ENCODE data around the gene DHRS2.
A peak's percentile ranks its signal among the peaks of the same experiment; 100 is the strongest.
"Not testable (repeated sequence)": the region's sequence is repeated elsewhere in the genome, so short reads cannot be mapped to it uniquely, and the experiment has no call there.

The DHRS2 gene

DNA sequence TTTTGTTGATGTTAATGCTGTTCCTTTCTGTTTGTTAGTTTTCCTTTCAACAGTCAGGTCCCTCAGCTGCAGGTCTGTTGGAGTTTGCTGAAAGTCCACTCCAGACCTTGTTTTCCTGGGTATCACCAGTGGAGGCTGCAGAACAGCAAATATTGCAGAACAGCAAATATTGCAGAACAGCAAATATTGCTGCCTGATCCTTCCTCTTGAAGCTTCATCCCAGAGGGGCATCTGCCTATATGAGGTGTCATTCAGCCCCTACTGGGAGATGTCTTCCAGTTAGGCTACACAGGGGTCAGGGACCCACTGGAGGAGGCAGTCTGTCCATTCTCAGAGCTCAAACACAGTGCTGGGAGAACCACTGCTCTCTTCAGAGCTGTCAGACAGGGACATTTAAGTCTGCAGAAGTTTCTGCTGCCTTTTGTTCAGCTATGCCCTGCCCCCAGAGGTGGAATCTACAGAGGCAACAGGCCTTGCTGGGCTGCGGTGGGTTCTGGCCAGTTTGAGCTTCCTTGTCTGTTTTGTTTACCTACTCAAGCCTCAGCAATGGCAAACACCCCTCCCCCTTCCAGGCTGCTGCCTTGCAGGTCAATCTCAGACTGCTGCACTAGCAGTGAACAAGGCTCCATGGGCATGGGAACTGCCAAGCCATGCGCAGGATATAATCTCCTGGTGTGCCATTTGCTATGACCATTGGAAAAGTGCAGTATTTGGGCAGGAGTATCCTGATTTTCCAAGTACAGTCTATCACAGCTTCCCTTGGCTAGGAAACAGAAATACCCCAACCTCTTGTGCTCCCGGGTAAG is 53.7 kb downstream of the DHRS2 start:
- peaks cover 12% of the 10 kb centered on the region for H3K4me1 ChIP-seq (ENCODE audit: insufficient read depth, low read length)
- not testable (repeated sequence) for H3K9ac ChIP-seq (ENCODE audit: low read length); H3K4me3 ChIP-seq (ENCODE audit: low read depth in 1 of 2, low read length in 2 of 2); H3K9me3 ChIP-seq (ENCODE audit: low read length); H3K27ac ChIP-seq (ENCODE audit: low read depth, low read length); H3K36me3 ChIP-seq (ENCODE audit: insufficient read depth, low read length); H3K27me3 ChIP-seq (ENCODE audit: control insufficient read depth in 1 of 2, insufficient read depth in 2 of 2, low read length in 2 of 2)

DNA sequence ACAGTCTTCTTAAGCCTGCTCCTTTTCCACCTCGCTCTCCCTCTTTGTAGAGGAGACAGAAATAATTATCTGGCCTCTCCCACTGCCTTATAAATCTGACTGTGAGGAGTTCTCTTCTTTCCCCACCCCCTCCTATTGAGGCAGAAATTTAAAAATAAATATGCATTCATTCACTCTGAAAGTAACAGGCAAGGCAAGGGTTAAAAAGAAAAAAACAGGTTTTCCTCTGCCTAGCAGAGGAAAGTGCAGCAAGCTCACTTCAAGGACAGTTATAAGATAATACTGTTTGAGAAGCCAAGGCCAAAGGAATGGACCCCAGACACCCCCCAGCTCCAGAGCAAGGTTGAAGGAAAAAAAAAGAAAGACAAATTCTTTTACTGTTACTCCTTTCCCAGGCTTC is 56.3 kb downstream of the DHRS2 start:
- H3K4me1 ChIP-seq (ENCODE audit: insufficient read depth, low read length), result peaks cover 14% of the 10 kb centered on the region
- no peak overlapping the region for H3K9ac ChIP-seq (ENCODE audit: low read length)
- H3K27ac ChIP-seq (ENCODE audit: low read depth, low read length), result no peak overlapping the region
- no peaks in the 10 kb centered on the region for H3K36me3 ChIP-seq (ENCODE audit: insufficient read depth, low read length)
- H3K27me3 ChIP-seq (ENCODE audit: control insufficient read depth in 1 of 2, insufficient read depth in 2 of 2, low read length in 2 of 2), result no peaks in the 10 kb centered on the region
- no peaks in the 10 kb centered on the region for H3K9me3 ChIP-seq (ENCODE audit: low read length)
- no peak overlapping the region for H3K4me3 ChIP-seq (ENCODE audit: low read depth in 1 of 2, low read length in 2 of 2)

DNA sequence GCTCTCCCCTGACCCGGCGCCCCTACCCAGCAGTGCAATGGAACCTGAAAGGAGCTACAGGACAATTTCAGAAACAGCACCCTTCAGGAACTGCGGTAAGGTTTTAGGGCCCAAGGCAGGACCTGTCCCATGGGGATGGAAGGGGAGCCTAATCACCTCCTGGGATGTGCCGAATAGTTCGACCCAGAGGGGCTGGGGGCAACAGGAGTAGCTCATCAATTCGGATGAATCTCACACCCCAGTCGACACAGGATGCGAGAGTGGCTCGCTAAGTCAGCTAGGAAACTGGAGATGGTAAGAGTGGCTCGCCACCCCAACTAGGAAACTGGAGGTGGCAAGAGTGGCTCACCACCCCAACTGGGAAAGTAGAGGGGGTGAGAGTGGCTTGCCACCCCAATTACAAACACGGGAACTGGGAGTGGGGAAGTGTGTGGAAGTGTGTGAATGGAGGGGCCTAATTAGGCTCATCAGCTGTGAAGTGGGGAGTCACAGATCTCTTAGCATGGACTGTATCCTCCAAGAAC is 57.1 kb downstream of the DHRS2 start:
- Histone ChIP-seq H3K4me1 (ENCODE audit: insufficient read depth, low read length) (peaks cover 14% of the 10 kb centered on the region), H3K27ac (ENCODE audit: low read depth, low read length) (no peak overlapping the region), H3K27me3 (ENCODE audit: control insufficient read depth in 1 of 2, insufficient read depth in 2 of 2, low read length in 2 of 2) (no peaks in the 10 kb centered on the region), H3K9me3 (ENCODE audit: low read length) (no peaks in the 10 kb centered on the region), H3K4me3 (ENCODE audit: low read depth in 1 of 2, low read length in 2 of 2) (no peak overlapping the region), H3K9ac (ENCODE audit: low read length) (no peak overlapping the region), H3K36me3 (ENCODE audit: insufficient read depth, low read length) (no peaks in the 10 kb centered on the region)

- Histone ChIP-seq H3K4me1 (ENCODE audit: insufficient read depth, low read length) (peaks cover 14% of the 10 kb centered on the region), H3K9ac (ENCODE audit: low read length) (no peak overlapping the region), H3K27ac (ENCODE audit: low read depth, low read length) (no peak overlapping the region), H3K36me3 (ENCODE audit: insufficient read depth, low read length) (no peaks in the 10 kb centered on the region), H3K27me3 (ENCODE audit: control insufficient read depth in 1 of 2, insufficient read depth in 2 of 2, low read length in 2 of 2) (no peaks in the 10 kb centered on the region), H3K9me3 (ENCODE audit: low read length) (no peaks in the 10 kb centered on the region), H3K4me3 (ENCODE audit: low read depth in 1 of 2, low read length in 2 of 2) (peak overlapping the region in 1 of 2 donors; percentile 69)
Observed at GRCh38 chr14:23694085-23694948, 58.2 kb downstream of the DHRS2 start.
